Measurements from ENCODE around the gene RTN4R.

GRCh38 chr22:20196094-20196842 is 71.8 kb downstream of the RTN4R start:
- TF ChIP-seq CTCF (IDR thresholded peaks at IDR 0.05) = no peak
- no peak for TF ChIP-seq POLR2A (IDR thresholded peaks at IDR 0.05)

Measured in uterus (tissue), 2 donors.